ENCODE results near the gene ZDHHC9. TPM values are rescaled to one million over a fixed set of nuclear protein-coding genes. Genes with fewer than 3 reads are reported as not detected.

Gene ZDHHC9
- total RNA-seq, 2 donors from 2014 or later = 12.7 to 12.9 TPM

DNA sequence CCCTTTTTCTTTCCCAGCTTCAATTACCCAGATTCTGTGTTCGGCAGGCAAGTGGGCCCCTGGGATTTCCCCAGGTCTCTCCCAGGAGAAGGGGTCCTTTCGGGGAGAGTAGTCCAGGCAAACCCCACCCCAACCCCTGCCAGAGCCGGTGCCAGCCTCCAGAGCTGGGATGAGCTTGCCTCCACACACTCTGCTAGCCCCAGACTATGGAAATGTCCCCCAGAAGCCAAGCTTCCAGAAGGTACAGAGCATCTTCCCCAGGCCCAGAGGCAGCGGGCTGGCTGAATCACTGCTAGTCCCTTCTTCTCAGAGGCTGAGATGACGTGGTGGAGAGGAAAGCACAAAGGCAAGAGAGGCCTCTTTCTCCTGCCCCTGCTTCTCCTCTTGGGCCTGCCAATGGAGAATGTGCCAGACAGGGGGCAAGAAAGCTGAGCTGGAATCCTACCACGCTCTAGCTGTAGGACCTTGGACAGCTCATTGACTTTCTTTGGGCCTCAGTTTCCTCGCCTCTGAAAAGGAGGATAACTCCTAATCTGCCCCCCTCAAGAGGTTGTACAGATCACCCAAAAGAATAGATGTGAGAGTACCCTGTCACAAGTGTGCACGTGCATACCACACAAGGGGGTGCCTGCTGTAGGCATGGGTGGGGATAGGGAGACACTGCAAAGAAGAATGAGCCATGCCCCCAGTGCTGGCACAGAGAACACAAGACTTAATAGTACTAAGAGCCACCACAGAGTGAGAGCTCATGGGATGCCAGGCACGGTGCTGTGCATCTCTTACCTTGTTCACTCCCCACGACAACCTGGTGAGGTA is 61.8 kb downstream of the ZDHHC9 start:
- Histone ChIP-seq H3K36me3 (replicated peaks in 1 of 2; ENCODE audit: insufficient read depth in 1 of 2, low read depth in 2 of 2) (no peaks in the 10 kb centered on the region), H3K27ac (no peak overlapping the region), H3K9me3 (no peaks in the 10 kb centered on the region), H3K4me3 (no peak overlapping the region), H3K27me3 (no peaks in the 10 kb centered on the region), H3K4me1 (no peaks in the 10 kb centered on the region)
- intact Hi-C loops (cut with DNase I) = no loop called here
- ATAC-seq (no peak), DNase-seq (no peak)
- TF ChIP-seq, protein P1, sequence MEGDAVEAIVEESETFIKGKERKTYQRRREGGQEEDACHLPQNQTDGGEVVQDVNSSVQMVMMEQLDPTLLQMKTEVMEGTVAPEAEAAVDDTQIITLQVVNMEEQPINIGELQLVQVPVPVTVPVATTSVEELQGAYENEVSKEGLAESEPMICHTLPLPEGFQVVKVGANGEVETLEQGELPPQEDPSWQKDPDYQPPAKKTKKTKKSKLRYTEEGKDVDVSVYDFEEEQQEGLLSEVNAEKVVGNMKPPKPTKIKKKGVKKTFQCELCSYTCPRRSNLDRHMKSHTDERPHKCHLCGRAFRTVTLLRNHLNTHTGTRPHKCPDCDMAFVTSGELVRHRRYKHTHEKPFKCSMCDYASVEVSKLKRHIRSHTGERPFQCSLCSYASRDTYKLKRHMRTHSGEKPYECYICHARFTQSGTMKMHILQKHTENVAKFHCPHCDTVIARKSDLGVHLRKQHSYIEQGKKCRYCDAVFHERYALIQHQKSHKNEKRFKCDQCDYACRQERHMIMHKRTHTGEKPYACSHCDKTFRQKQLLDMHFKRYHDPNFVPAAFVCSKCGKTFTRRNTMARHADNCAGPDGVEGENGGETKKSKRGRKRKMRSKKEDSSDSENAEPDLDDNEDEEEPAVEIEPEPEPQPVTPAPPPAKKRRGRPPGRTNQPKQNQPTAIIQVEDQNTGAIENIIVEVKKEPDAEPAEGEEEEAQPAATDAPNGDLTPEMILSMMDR (IDR thresholded peaks at IDR 0.05) = no peak
- TF ChIP-seq POLR2A (IDR thresholded peaks at IDR 0.05) = no peak
- 71 to 80% methylated on average over 2 to 9 of the region's 10 CpGs for WGBS, 2 donors

DNA sequence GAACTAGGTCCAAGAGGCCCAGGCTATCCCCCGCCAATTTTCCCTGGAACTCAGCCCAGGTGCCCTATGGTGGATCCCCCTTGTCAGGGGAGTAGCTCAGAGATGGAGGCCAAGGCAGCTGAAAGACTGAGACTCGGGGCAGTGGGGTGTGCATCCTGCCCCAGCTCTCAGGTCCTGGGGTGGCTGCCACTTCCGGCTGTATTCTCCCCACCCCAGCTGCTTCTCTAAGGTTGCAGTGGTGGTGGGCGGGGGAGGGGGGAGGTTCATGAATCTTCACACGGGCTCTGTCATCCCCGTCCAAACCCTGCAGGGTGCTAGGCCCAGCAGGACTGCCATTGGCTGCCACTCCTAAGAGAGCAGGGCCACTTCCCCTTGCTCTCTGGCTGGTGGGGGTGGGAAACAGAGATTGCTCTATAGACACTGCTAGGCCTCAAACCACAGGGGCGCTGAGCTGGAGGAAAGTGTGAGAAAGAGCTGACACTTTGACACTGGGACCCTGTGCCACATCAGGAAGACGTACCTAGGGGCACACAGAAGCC is 62.5 kb downstream of the ZDHHC9 start:
- no peaks in the 10 kb centered on the region for H3K4me1 ChIP-seq
- 56 to 83% methylated on average over 2 to 5 of the region's 8 CpGs for WGBS, 2 donors
- DNase-seq (peak in 2 of 4 donors; percentile 25 to 58), ATAC-seq (no peak)
- intact Hi-C loops (cut with DNase I) = no loop called here
- TF ChIP-seq, protein P1 (IDR thresholded peaks at IDR 0.05) = no peak
- peak in 1 of 3 donors; percentile 11 for TF ChIP-seq POLR2A (IDR thresholded peaks at IDR 0.05)
- no peaks in the 10 kb centered on the region for H3K9me3 ChIP-seq
- no peaks in the 10 kb centered on the region for H3K27me3 ChIP-seq
- H3K4me3 ChIP-seq = no peak overlapping the region
- peak overlapping the region in 1 of 4 donors; percentile 41 for H3K27ac ChIP-seq
- H3K36me3 ChIP-seq (replicated peaks in 1 of 2; ENCODE audit: insufficient read depth in 1 of 2, low read depth in 2 of 2) = no peaks in the 10 kb centered on the region

DNA sequence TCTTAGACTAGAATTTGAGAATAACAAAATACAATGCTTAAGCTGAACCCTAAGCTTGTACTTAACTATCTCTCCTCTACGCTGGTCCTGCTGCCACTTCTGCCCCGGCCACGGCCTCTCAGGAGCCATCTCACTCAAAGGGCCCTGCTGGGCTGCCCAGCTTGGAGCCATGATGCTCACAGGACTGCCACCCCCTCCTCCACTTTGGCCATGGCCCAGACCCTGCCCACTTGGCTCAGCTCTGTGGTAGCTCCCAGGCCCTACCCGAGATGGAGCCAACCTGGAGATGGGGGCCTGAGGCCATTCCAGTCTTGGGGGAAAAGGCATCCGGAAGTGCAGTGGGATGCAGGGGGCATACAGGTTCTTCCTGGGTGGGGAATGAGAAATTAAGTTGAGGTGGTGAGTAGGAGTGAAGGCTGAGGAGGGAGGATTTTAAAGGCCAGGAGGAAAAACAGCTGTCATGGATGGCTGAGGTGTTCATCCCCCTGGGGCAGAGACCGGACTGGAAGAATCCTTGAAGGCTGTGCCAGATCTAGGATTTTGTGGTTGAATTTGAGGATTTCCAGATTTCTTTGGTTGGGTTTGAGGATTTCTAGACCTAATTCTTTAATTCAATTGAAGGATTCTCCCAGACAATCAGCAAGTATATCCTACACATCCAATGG is 63.1 kb downstream of the ZDHHC9 start:
- Histone ChIP-seq H3K9me3 (no peaks in the 10 kb centered on the region), H3K4me3 (no peak overlapping the region), H3K36me3 (replicated peaks in 1 of 2; ENCODE audit: insufficient read depth in 1 of 2, low read depth in 2 of 2) (no peaks in the 10 kb centered on the region), H3K4me1 (no peaks in the 10 kb centered on the region), H3K27ac (peak overlapping the region in 1 of 4 donors; percentile 41), H3K27me3 (no peaks in the 10 kb centered on the region)
- ATAC-seq = no peak
- no peak for DNase-seq
- intact Hi-C loops (cut with DNase I) = no loop called here
- no peak for TF ChIP-seq POLR2A (IDR thresholded peaks at IDR 0.05)
- TF ChIP-seq, protein P1 (IDR thresholded peaks at IDR 0.05) = no peak
- 76 to 88% methylated on average over 6 of the region's 6 CpGs for WGBS, 2 donors

DNA sequence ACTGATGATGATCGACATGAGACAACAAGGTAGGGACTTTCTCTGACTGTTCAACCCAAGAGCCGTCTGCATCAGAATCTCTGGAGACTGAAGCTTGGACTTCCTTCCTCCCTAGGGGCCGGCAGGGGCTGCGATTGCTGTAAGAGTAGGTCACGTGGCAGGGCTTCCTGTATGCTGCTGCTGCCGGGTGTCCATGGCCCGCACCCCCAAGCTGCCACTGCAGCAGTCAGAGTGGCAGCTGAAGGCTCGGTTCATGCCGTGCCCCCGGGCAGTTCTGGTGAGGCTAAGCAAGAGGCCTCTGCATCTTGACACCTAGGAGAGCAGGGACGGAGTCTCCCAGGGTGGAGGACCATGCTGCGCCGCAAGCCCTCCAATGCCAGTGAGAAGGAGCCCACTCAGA is 63.9 kb downstream of the ZDHHC9 start, which contains the start of gene SASH3:
Gene SASH3 (plus strand): TSS at position 203 of the 400 bp plus-strand sequence. CDS start 149 bp downstream, at position 352.
- H3K4me1 ChIP-seq = no peaks in the 10 kb centered on the region
- intact Hi-C loops (cut with DNase I) = no loop called here
- no peak within 1 kb of the TSS for H3K4me3 ChIP-seq
- no peaks in the 10 kb centered on the region for H3K36me3 ChIP-seq (replicated peaks in 1 of 2; ENCODE audit: insufficient read depth in 1 of 2, low read depth in 2 of 2)
- peak within 1 kb of the TSS in 1 of 4 donors; percentile 41 for H3K27ac ChIP-seq
- no peaks in the 10 kb centered on the region for H3K9me3 ChIP-seq
- peak in 2 of 4 donors; percentile 17 to 62 for DNase-seq
- H3K27me3 ChIP-seq = no peaks in the 10 kb centered on the region
- no peak for ATAC-seq
- 82 to 83% methylated on average over 6 to 9 of the region's 13 CpGs for WGBS, 2 donors
- TF ChIP-seq, protein P1 (IDR thresholded peaks at IDR 0.05) = no peak
- peak in 2 of 3 donors; percentile 19 to 47 for TF ChIP-seq POLR2A (IDR thresholded peaks at IDR 0.05)

Data from body of pancreas (tissue), 4 donors.